ENCODE measurements around the gene EFCC1. TPM values are rescaled to one million over a fixed set of nuclear protein-coding genes. Genes with fewer than 3 reads are reported as not detected.
"Not testable (repeated sequence)": the region's sequence is repeated elsewhere in the genome, so short reads cannot be mapped to it uniquely, and the experiment has no call there.

EFCC1 gene
- total and polyA plus RNA-seq, 7 donors, result 0.46 to 15.0 (median 4.6) TPM

DNA sequence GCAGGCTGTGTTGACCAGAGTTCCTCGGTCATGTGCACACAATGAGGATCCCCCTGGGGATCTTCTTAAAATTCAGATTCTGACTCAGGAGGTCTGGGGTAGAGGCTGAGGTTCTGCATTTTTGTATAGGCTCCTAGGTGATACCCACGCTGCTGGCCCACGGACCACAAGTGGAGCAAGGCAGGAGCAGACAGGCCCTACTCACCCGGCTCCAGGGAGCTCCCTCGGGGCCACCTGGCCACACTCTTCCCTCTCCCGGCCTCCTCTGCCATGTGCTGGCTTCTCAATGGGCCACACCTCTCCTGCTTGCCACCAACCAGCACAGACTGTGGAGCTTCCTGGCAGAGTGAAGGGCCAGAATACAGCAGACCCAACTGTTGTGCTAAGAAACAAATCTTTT is 83.4 kb downstream of the EFCC1 start:
- no peak for DNase-seq
- TF ChIP-seq POLR2AphosphoS5 (IDR thresholded peaks at IDR 0.05), result no peak
- no peak for TF ChIP-seq EP300 (IDR thresholded peaks at IDR 0.05)
- TF ChIP-seq POLR2A (IDR thresholded peaks at IDR 0.05), result no peak
- TF ChIP-seq, protein P1, sequence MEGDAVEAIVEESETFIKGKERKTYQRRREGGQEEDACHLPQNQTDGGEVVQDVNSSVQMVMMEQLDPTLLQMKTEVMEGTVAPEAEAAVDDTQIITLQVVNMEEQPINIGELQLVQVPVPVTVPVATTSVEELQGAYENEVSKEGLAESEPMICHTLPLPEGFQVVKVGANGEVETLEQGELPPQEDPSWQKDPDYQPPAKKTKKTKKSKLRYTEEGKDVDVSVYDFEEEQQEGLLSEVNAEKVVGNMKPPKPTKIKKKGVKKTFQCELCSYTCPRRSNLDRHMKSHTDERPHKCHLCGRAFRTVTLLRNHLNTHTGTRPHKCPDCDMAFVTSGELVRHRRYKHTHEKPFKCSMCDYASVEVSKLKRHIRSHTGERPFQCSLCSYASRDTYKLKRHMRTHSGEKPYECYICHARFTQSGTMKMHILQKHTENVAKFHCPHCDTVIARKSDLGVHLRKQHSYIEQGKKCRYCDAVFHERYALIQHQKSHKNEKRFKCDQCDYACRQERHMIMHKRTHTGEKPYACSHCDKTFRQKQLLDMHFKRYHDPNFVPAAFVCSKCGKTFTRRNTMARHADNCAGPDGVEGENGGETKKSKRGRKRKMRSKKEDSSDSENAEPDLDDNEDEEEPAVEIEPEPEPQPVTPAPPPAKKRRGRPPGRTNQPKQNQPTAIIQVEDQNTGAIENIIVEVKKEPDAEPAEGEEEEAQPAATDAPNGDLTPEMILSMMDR (IDR thresholded peaks at IDR 0.05), result no peak
- no peak overlapping the region for H3K27ac ChIP-seq
- no peak overlapping the region for H3K4me3 ChIP-seq
- H3K36me3 ChIP-seq, result no peaks in the 10 kb centered on the region
- WGBS, 2 donors, result 79 to 92% methylated on average over 6 of the region's 6 CpGs
- no peaks in the 10 kb centered on the region for H3K9me3 ChIP-seq
- intact Hi-C loops (cut with DNase I), result no loop called here
- H3K27me3 ChIP-seq, result no peaks in the 10 kb centered on the region
- H3K4me1 ChIP-seq, result peaks cover 0 to 12% (median 8%) of the 10 kb centered on the region in 4 donors

DNA sequence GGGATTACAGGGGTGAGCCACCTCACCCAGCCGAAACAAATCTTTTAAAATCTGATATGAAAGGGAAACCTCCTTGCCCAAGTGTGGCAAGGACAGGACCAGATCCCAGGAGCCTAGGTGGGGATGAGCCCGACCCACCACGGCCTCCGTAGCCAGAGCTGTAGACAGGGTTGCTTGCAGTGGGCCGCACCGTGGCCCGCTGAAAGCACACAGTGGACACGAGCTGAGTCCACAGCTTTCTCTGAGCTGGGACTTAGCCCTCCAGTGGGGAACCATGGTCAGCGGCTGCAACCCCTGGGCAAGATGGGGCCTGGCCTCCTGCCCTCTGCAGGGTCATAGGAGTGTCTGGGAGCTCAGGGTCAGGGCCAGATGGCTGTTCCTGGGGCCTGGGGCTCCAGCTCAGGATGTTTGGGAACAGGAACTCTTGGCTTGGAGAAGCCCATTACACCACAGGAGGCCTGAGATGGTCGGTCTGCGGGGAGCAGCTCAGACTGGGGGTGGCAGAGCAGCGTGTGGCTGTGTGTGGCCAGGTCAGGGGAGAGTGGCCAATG is 84.1 kb downstream of the EFCC1 start:
- no peak overlapping the region for H3K27ac ChIP-seq
- no peak for TF ChIP-seq POLR2A (IDR thresholded peaks at IDR 0.05)
- TF ChIP-seq EP300 (IDR thresholded peaks at IDR 0.05), result no peak
- TF ChIP-seq, protein P1 (IDR thresholded peaks at IDR 0.05), result no peak
- TF ChIP-seq POLR2AphosphoS5 (IDR thresholded peaks at IDR 0.05), result no peak
- no peak overlapping the region for H3K4me3 ChIP-seq
- no peak for DNase-seq
- intact Hi-C loops (cut with DNase I), result loop anchor here (5.0 kb wide), 1 partner anchor 33 kb away; no protein-coding TSS in a partner anchor
- no peaks in the 10 kb centered on the region for H3K9me3 ChIP-seq
- H3K36me3 ChIP-seq, result no peaks in the 10 kb centered on the region
- peaks cover 0 to 12% (median 8%) of the 10 kb centered on the region in 4 donors for H3K4me1 ChIP-seq
- no peaks in the 10 kb centered on the region for H3K27me3 ChIP-seq
- WGBS, 2 donors, result 91 to 96% methylated on average over 12 of the region's 12 CpGs

DNA sequence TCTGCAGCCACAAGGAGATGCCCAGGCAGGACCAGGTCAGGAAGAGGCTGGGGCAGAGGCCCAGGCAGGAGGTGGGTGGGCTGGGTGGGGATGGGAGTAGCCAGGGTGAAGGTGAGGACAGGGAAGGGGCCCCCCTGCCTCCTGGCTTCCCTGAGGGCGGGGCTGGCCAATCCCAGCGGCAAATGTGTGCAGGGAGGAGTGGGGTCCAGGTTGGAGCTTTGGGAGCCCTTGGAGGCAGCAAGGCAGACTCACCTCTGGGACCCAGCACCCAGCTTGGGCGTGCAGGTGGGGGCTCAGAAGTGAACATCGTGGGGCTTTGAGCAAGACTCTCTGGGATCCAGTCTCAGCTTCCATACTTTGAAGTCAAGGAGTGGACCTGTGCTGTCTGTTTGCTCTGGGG is 84.7 kb downstream of the EFCC1 start:
- no peak for TF ChIP-seq EP300 (IDR thresholded peaks at IDR 0.05)
- TF ChIP-seq, protein P1 (IDR thresholded peaks at IDR 0.05), result no peak
- TF ChIP-seq POLR2A (IDR thresholded peaks at IDR 0.05), result no peak
- TF ChIP-seq POLR2AphosphoS5 (IDR thresholded peaks at IDR 0.05), result no peak
- peak overlapping the region in 2 of 4 donors; percentile 81 to 85 for H3K27ac ChIP-seq
- intact Hi-C loops (cut with DNase I), result loop anchor here (2.0 to 5.0 kb wide), 2 partner anchors 34 to 115 kb away; no protein-coding TSS in a partner anchor

DNA sequence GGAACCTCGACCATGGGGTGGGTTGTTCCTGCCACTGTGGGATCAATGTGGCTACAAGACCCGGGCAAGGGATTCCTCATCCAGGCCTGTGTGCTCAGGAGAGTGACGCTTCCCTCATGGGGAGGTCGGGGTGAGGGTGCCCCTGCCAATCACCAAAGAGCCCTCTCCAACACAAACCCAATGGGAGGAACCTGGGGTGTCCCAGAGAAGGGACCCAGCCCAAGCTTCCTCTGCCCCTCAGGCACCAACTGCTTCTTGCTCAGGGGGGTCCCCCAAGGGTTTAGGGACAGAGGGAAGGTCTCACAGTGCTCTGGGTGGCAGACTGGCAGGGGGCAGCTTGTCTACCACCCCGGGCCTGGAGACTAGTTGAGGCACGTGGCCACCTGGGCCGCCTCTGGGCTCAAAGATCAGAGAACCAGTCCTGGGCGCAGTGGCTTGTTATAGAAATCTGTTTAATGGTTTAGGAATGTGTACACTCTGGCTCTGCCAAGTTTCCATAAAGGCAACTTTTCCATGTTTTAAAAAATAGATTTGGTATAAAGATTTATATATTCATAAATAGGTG is 86.1 kb downstream of the EFCC1 start:
- Histone ChIP-seq H3K27ac (peak overlapping the region; percentile 72 to 85 (median 83)), H3K4me1 (peaks cover 0 to 12% (median 8%) of the 10 kb centered on the region in 4 donors), H3K9me3 (no peaks in the 10 kb centered on the region), H3K27me3 (no peaks in the 10 kb centered on the region), H3K36me3 (peaks cover 0 to 7% (median 0%) of the 10 kb centered on the region in 4 donors), H3K4me3 (no peak overlapping the region)
- intact Hi-C loops (cut with DNase I), result loop anchor here (2.0 to 5.0 kb wide), 2 partner anchors 35 to 116 kb away; no protein-coding TSS in a partner anchor
- DNase-seq, result peak; percentile 82
- TF ChIP-seq POLR2AphosphoS5 (IDR thresholded peaks at IDR 0.05), result peak in 2 of 4 donors; percentile 21 to 48
- no peak for TF ChIP-seq POLR2A (IDR thresholded peaks at IDR 0.05)
- 60 to 76% methylated on average over 8 of the region's 8 CpGs for WGBS, 2 donors

More for the DNA sequence above, 84.7 kb downstream of the EFCC1 start:
- Histone ChIP-seq H3K4me1 (peaks cover 0 to 12% (median 8%) of the 10 kb centered on the region in 4 donors), H3K4me3 (no peak overlapping the region), H3K27me3 (no peaks in the 10 kb centered on the region), H3K36me3 (no peaks in the 10 kb centered on the region), H3K9me3 (no peaks in the 10 kb centered on the region)
- WGBS, 2 donors, result 88% methylated on average over 4 of the region's 4 CpGs
- DNase-seq, result no peak

GRCh38 chr3:129087904-129088303 is 86.8 kb downstream of the EFCC1 start:
- H3K9me3 ChIP-seq, H3K4me3 ChIP-seq, H3K27me3 ChIP-seq: not testable (repeated sequence)
- intact Hi-C loops (cut with DNase I), result loop anchor here (2.0 to 5.0 kb wide), 2 partner anchors 36 to 117 kb away; no protein-coding TSS in a partner anchor
- Histone ChIP-seq H3K27ac (peak overlapping the region in 3 of 4 donors; percentile 62 to 85 (median 81)), H3K4me1 (peaks cover 0 to 12% (median 8%) of the 10 kb centered on the region in 4 donors), H3K36me3 (peaks cover 0 to 12% (median 0%) of the 10 kb centered on the region in 4 donors)
- peak; percentile 83 for DNase-seq
- WGBS, 2 donors, result 4 to 10% methylated on average over 6 to 7 of the region's 9 CpGs

DNA sequence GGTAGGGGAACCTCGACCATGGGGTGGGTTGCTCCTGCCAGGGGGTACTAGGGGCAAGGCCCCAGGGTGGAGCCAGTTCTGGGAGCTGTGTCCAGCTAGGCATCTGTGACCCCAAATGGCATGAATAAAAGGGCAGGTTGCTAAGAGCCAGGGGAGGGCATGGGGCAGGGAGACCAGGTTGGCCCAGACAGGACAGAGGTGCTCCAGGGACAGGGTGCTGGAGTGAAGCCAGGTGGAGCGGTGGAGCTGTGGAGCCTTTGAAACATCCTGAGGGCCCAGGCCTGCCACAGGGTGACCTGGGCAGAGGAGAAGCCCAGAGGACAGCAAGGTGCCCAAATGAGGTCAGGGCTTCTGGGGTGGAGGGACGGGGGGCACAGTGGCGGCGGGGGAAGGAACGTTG is 87.2 kb downstream of the EFCC1 start:
- H3K4me1 ChIP-seq, result peaks cover 0 to 12% (median 8%) of the 10 kb centered on the region in 4 donors
- intact Hi-C loops (cut with DNase I), result loop anchor here (5.0 kb wide), 1 partner anchor 36 kb away; no protein-coding TSS in a partner anchor
- H3K36me3 ChIP-seq, result peaks cover 0 to 16% (median 0%) of the 10 kb centered on the region in 4 donors
- WGBS, 2 donors, result no CpG with 5 or more reads among the region's 6 CpGs
- not testable (repeated sequence) for H3K27ac ChIP-seq, H3K9me3 ChIP-seq, DNase-seq, H3K27me3 ChIP-seq, H3K4me3 ChIP-seq

Data from sigmoid colon (tissue), 7 donors.